ENCODE measurements around the gene TMEM273.

The TMEM273 gene

DNA sequence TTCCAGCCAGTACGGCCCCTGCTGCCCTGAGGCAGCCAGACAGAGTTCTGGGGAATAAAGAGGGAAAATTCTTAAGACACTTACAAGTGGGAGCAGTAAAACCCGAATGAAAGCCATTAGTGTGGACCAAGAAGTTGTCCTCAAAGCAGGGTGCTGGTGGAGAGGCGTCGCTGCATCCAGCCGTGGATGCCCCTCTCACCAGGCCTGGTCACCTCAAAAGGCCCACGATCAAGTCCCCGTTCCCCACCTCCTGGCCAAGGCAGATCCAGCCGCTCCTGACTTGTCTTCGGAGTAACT lies 73.5 kb downstream of the TMEM273 start:
- no peak for DNase-seq

DNA sequence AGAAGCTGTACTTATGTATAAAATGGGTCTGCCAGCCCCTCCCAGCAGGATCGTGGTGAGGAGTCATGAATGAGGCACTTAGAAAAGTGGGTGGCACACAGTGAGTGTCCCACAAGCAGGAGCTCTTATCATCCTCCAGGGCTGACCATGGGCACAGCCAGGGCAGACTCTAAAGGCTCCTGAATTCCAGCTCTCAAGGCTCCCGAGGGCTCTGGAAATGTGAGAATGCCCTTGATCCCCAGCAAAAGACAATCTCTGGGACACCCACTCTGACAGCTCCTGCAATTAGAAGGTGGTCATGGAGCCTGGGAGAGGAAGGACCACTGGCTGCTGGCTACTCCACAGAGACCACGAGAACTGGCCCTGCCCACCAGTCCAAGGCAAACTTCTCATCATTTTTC lies 74.5 kb downstream of the TMEM273 start:
- DNase-seq, result no peak

DNA sequence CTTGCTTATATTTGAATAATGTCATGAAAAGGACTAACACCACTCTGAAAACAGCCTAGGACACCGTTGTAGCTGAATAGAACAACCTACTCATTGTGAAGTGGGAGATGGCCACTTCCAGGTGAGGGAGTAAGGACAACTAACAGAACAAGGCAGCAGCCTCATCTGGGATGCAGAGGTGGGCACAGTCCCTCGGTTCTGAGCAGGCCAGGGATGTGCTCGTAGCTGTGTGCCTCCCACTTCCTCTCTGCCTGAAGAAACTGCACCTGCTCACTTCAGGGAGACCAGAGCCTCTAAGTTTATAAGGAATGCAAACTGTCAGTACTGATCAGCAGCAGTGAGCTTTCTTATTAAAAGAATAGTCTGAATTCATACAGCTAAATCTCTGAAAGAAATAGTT lies 75.3 kb downstream of the TMEM273 start:
- DNase-seq, result no peak

DNA sequence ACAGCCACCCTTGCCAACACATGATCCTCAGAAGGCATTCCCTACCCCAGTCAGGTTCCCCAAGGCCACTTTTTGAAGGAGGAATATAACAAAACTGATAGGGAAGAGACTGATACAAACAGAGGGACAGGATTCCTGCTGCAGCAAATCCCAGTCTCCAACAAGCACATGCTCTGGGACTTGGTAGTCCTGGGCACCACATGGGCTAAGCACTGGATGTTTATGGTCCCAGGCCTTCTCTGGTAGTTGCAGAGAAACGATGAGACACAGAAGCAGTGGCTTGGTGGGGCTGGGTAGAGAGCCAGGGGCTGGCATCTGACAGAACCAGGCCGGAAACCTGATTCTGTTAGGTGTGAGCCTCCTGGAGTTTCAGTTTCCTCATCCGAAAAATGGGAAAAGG lies 76.1 kb downstream of the TMEM273 start:
- DNase-seq, result no peak

DNA sequence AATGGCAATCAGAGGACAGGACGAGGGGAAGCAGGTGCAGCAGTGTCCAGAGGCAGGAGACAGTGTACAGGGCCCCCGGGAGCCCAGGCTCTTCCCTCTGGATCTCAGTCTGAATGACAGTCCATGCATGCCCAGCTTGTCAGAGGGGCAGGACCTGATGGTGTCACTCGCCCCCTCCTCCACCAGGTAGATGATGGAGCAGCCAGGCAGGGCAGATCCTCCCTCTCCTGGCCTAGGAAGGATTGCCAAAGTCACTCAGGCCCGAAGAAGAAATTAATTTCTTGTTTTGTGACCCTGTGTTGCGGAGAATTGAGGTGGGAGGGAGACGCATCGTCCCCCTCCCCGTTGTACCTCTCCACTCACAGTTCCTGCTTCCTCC lies 76.9 kb downstream of the TMEM273 start:
- no peak for DNase-seq

DNA sequence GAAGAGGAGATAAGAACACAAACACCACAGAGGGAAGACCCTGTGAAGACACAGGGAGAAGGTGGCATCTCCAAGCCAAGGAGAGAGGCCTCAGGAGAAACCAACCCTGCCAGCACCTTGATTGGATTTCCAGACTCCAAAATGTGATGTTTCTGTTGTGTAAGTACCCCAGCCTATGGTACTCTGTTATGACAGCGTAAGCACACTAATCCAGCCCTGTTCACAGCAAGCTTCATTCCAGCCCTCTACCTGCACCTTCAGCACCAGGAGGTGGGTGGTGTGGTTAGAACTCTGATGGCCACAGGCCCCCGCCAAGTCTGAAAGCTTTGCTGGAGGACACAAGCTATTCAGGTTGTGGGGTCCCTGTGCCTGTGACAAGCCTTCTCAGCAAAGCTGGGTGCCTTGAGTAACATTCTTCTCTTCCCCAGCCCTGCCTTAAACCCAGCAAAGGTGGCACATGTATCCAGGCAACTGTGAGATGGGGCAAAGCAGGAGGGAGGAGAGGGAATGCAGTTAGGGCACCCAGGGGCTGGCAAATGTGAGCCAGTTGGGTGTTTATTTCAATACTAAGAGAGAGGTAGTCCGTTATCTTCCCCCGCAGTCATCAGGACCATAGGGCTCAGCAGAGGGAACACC lies 77.4 kb downstream of the TMEM273 start:
- DNase-seq, result no peak

DNA sequence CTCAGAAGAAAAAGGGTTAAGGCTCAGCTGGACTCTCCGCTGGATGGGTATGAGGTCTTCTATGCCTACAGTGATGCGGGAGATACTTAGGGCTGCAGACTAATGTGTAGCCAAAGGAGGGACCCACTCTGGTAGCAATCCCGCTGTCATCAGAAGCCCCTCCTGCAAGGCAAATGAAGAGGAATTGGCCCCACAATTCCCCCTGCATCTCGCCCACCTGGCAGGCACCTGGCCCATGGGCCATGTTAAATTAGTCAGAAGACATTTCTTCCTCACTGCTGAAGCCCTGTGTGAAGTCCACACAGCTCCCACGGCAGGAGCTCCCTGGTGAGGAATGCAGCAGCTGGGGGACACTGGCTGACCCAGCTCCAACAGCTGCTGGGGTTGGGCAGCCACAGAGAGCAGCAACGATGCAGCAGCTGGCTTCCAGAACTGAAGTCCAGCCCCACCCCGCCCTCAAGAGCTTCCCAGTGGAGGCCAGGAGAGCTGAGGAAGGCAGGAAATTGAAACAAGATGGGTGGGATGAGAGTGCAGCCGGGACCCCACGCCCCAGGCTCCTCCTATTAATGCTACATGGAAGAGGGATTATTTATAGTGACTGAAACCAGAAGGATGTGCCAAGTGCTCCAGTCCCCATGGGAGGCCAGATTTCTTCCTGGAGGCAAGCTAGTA lies 78.4 kb downstream of the TMEM273 start:
- no peak for DNase-seq

DNA sequence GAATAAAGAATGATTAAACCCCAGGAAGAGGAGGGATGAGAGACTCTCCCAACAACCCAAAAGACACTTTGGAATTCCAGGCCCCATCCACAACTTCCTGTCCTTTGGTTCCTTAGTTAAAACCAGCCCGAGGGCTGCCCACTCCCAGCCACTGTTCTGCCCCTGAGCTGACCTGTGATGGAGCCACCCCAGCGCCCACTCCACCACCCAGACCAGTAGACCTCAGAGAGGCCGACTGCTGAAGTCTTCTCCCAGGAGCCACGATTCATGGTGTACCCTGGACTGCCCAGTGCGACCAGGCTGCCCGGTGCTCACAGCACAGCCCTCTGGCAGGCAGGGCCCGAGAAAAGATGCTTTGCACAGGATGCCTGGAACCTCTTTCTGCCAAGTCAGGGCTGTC lies 79.5 kb downstream of the TMEM273 start:
- DNase-seq, result no peak

DNA sequence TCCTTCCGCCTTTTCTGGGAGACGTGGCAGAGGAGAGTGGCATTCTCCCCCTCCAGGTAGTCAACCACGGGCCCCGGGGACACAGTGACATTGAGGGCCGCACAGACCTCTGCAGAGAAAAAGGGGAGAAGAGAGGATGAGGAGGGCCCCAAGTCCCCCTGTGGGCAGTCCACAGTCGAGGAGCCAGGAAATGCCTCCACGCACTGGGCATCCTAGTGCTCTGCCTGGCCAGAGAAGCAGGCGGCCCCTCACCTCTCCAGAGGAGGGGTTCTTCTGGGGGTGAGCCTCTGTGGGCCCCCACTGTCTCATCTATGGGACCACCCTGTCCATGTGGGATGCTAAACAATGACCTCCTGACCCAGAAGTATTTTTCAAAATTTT lies 80.3 kb downstream of the TMEM273 start:
- DNase-seq, result no peak

DNA sequence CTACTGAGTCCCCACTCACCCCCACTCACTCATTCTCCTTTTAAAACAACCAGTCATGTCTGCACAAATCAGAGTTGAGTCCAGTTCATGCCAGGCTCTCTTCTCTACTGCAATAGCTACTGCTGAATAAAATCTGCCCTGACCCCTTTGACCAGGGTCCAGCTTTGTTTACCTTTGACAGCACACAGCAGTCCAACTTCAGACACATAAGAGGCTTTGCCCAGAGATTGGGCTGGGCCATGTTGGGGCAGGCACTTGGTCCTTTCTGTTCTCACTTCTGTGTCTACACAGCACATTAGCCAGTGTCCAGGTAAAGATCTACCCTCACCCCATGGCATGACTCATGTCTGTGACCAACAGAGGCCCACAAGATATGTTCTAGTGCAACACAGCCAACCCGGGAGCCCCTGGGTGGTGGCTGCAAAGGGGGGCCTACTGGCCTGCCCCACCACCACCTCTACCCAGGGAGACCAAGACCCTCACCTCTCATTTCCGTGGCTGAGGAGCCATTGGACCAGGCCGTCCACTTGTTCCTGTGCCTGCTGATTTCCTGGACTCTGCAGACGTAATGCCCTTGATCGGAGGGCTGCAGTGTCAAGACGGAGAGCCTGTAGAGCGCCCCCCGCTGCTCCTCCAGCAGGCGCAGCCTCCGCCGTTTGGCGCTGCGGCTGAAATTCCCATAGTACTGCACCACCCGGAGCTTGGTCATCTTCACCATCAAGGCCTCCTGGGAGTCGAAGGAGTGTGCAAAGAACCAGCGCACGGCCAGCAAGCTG lies 80.9 kb downstream of the TMEM273 start:
- no peak for DNase-seq

DNA sequence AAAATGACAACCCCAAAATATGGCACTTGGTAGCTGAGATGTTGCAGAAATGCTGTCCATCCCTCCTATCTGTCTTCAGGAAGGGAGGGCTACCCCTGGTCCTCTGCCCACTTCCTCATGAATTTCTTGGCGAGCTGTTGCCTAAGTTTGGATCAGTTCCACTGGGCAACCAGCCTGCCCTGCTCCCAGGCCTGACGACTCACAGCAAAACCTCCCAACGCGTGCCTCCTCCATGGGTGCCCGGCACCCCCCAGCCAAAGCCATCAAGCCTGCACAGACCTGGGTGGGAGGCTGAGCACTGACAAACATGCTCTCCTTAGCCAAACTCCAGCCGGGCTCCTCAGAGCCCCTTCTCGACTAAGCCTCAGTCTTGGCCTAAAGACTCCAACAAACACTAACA lies 81.7 kb downstream of the TMEM273 start:
- no peak for DNase-seq

DNA sequence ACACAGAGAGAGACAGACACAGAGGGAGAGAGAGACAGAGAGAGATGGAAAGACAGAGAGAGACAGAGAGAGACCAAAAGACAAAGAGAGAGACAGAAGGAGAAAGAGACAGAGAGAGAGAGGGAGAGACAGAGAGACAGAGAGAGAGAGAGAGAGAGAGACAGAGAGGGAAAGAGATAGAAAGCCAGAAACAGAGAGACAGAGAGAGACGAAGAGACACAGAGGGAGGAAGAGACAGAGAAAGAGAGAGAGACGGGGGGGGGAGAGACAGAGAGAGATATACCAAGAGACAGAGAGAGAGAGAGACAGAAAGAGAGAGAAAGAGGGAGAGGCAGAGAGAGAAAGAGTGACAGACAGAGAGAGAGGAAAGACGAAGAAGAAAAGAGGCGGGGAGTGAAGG lies 83.1 kb downstream of the TMEM273 start:
- no peak for DNase-seq
